Muscle layer of colon (tissue), 2 donors: ENCODE measurements around the gene FHDC1.
A peak's percentile ranks its signal among the peaks of the same experiment; 100 is the strongest.

ENCODE experiments used
- H3K27ac ChIP-seq: one replicate; pipeline ENCODE4 v1.7.0; 2013; ENCODE audit warnings: low read depth, mild to moderate bottlenecking, low read length, moderate library complexity
- H3K27me3 ChIP-seq, 2 donors: one replicate each; pipeline ENCODE4 v1.7.0; 2013; ENCODE audit warnings: low read length in 2 of 2, mild to moderate bottlenecking in 2 of 2; ENCODE audit not compliant: insufficient read depth in 2 of 2, control insufficient read depth in 1 of 2
- H3K36me3 ChIP-seq: one replicate; pipeline ENCODE4 v1.7.0; 2013; ENCODE audit warnings: mild to moderate bottlenecking, low read length; ENCODE audit not compliant: insufficient read depth
- H3K4me1 ChIP-seq: one replicate; pipeline ENCODE4 v1.7.0; 2013; ENCODE audit warnings: mild to moderate bottlenecking, low read length; ENCODE audit not compliant: insufficient read depth
- H3K4me3 ChIP-seq, 2 donors: one replicate each; pipeline ENCODE4 v1.7.0; 2013; ENCODE audit warnings: low read length in 2 of 2, low read depth in 1 of 2, mild to moderate bottlenecking in 1 of 2, moderate library complexity in 1 of 2
- H3K9ac ChIP-seq: one replicate; pipeline ENCODE4 v1.7.0; 2013; ENCODE audit warnings: low read length
- H3K9me3 ChIP-seq: one replicate; pipeline ENCODE4 v1.7.0; 2013; ENCODE audit warnings: mild to moderate bottlenecking, low read length
- donor health status: abdominal sarcoma.
- donor health status: Adenocarcinoma of cecum.

Gene FHDC1

DNA sequence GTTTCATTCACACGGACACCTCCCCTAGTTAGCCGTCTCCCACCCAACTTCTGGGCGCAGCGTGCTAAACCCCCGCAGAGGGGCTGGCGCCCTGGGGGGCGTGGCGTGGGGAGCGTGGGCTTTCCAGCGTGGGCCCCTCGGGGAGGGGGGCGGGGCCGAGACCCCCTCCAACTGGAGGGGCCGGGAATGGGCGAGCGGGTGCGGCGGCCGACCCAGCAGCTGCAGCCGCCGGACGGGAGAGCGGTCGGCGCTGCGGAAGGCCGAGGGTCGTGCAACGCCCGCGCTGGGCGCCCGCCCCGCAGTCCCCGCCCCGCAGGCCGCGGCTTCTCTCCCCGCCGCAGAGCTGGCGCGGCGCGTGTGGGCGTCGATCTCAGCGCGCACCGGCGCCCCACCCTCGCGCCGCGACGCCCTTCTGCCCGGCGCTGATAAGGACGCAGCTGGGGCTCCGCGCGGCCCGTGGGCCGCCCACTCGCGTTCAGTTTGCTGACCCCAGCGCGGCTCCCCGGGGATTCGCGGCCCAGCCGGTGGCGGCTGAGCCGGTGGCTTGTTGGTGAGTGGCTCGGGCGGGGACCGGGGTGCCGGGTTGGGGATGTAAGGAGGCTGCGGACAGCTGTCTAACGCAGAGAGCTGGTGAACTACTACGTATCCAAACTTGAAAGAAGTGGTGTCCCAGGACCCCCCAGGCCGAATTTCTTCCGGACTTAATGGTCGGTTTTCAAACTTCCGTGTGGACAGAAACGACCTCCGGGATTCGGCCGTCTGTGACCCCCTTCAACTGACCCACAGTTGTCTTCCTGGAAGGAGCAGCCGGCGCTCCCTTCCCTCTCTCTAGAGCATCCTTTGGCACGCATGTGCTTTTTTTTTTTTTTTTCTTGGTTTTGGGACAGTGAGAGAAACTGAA lies 1.5 kb downstream of the FHDC1 start:
- Histone ChIP-seq H3K9me3 (no peaks in the 10 kb centered on the region), H3K36me3 (no peaks in the 10 kb centered on the region), H3K27me3 (peaks cover 10 to 38% of the 10 kb centered on the region in 2 donors), H3K9ac (no peak overlapping the region), H3K4me3 (peak overlapping the region; percentile 73 to 74), H3K27ac (no peak overlapping the region), H3K4me1 (peaks cover 8% of the 10 kb centered on the region)

DNA sequence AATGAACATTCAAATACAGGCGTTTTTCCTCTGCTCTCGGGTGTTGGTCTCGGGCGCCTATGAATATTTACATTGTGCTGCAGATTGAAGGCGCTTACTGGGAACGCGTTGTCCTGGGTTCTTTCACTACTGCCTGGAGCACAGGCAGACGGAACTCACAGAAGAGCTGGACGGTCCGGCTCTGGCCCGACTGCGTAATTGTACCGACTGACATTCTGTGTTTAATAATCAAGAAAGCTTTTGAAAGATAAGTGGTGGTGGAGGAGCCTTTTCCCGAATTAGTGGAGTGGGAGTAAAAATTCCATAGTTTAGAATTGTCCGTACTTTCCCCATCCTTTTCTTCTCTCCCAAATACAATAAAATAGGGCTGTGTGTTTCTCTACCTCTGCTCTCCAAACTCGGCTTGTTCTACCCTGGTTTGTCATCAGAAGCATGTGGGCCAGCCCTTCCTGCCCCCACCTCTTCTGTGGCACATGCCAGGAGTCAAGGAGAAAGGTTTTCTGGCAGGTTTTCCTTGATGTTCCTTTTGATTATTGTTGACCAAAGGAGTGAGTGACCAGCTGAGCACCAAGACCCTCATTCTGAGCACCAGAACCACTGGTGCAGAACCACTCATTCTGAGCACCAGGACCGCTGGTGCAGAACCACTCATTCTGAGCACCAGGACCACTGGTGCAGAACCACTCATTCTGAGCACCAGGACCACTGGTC lies 2.3 kb downstream of the FHDC1 start:
- H3K9ac ChIP-seq, result no peak overlapping the region
- no peaks in the 10 kb centered on the region for H3K9me3 ChIP-seq
- H3K27me3 ChIP-seq, result peaks cover 10 to 38% of the 10 kb centered on the region in 2 donors
- no peak overlapping the region for H3K27ac ChIP-seq
- no peaks in the 10 kb centered on the region for H3K36me3 ChIP-seq
- H3K4me1 ChIP-seq, result peaks cover 8% of the 10 kb centered on the region
- H3K4me3 ChIP-seq, result peak overlapping the region; percentile 73 to 74

DNA sequence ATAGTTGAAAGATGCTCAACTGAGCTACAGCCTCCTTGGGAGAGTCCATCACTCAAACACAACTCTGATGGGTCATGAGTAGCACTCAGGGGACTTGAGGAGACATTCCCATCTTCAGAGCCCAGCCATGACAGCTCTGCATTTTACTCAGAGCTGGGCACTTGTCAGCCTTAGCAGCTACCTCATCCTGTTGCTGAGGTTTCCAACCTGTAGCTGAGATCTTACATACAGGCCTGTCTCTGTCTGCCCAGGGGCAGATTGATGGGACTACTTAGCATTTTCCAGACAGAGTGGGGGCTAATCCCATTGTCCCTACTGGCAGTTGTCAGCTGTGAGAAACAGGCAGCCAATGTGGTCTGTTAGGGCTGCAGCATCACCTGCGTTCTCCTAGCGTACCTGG lies 3.5 kb downstream of the FHDC1 start:
- Histone ChIP-seq H3K9ac (no peak overlapping the region), H3K36me3 (no peaks in the 10 kb centered on the region), H3K27ac (no peak overlapping the region), H3K9me3 (no peaks in the 10 kb centered on the region), H3K4me1 (peaks cover 8% of the 10 kb centered on the region), H3K4me3 (no peak overlapping the region), H3K27me3 (peaks cover 10 to 38% of the 10 kb centered on the region in 2 donors)

- no peaks in the 10 kb centered on the region for H3K9me3 ChIP-seq
- peaks cover 10 to 36% of the 10 kb centered on the region in 2 donors for H3K27me3 ChIP-seq
- no peak overlapping the region for H3K9ac ChIP-seq
- no peaks in the 10 kb centered on the region for H3K36me3 ChIP-seq
- H3K4me1 ChIP-seq, result peaks cover 7% of the 10 kb centered on the region
- H3K27ac ChIP-seq, result no peak overlapping the region
- no peak overlapping the region for H3K4me3 ChIP-seq
Observed at GRCh38 chr4:152940461-152940860, 4.3 kb downstream of the FHDC1 start.

DNA sequence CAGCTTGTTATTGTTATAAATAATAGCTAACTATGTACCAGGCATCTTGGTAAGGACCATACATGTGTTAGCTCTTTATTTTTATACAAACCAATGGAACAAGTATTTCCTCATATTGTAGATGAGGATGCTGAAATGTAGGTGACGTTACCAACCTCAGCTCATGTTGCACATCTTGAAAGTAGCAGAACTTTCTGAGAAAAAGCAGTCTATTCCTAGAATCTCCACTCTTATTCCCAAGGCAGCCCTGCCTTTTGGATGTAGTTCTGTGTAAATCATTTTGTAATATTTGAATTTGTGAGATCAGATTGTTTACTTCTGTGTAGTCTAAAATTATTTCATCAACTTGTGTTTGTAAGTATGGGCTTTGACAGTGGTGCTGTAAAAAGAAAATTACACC lies 5.3 kb downstream of the FHDC1 start:
- Histone ChIP-seq H3K36me3 (no peaks in the 10 kb centered on the region), H3K27me3 (peaks cover 10 to 30% of the 10 kb centered on the region in 2 donors), H3K9me3 (no peaks in the 10 kb centered on the region), H3K27ac (no peak overlapping the region), H3K9ac (no peak overlapping the region), H3K4me3 (no peak overlapping the region), H3K4me1 (peaks cover 4% of the 10 kb centered on the region)

GRCh38 chr4:152942346-152942745 lies 6.2 kb downstream of the FHDC1 start:
- H3K9ac ChIP-seq, result no peak overlapping the region
- peaks cover 10 to 21% of the 10 kb centered on the region in 2 donors for H3K27me3 ChIP-seq
- H3K27ac ChIP-seq, result no peak overlapping the region
- H3K4me3 ChIP-seq, result no peak overlapping the region
- H3K36me3 ChIP-seq, result no peaks in the 10 kb centered on the region
- H3K9me3 ChIP-seq, result no peaks in the 10 kb centered on the region
- peaks cover 4% of the 10 kb centered on the region for H3K4me1 ChIP-seq

DNA sequence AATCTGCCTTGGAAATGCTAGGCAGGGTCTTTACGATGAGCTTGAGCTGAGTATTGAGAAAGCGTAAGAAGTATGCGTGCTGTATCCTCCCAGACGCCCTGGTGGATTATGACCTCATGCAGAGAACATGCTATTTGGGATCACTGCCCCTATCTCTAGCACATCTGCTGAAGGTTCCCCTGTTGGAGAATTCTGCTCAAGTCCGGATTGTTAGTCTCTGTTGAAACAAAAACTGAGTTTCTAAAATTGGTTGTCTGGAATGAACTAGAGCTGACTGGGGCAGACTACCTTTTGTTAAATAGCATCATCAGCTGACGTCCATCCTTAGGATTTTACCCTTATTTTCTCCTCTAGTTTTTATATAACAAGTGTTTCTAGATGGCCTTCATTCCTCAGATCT lies 7.5 kb downstream of the FHDC1 start:
- no peaks in the 10 kb centered on the region for H3K36me3 ChIP-seq
- H3K4me3 ChIP-seq, result no peak overlapping the region
- H3K27me3 ChIP-seq, result peaks cover 6 to 14% of the 10 kb centered on the region in 2 donors
- H3K9me3 ChIP-seq, result no peaks in the 10 kb centered on the region
- H3K27ac ChIP-seq, result no peak overlapping the region
- H3K9ac ChIP-seq, result no peak overlapping the region
- H3K4me1 ChIP-seq, result no peaks in the 10 kb centered on the region

- Histone ChIP-seq H3K9ac (no peak overlapping the region), H3K4me3 (no peak overlapping the region), H3K4me1 (no peaks in the 10 kb centered on the region), H3K36me3 (no peaks in the 10 kb centered on the region), H3K27ac (no peak overlapping the region), H3K9me3 (no peaks in the 10 kb centered on the region), H3K27me3 (peaks cover 0 to 3% of the 10 kb centered on the region in 2 donors)
Observed at GRCh38 chr4:152944666-152945320, 8.7 kb downstream of the FHDC1 start.

DNA sequence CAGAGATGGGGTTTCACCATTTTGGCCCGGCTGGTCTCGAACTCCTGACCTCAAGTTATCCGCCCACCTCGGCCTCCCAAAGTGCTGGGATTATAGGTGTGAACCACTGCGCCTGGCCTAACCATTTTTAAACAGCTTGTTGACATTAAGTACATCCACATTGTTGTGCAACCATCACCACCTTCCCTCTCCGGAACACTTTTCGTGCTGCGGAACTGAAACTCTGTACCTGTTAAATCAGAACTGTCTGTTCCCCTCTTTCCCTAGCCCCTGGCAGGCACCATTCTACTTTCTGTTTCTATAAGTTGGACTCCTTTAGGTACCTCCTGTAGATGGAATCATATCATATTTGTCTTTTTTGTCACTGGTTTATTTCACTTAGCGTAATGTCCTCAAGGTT lies 9.5 kb downstream of the FHDC1 start:
- H3K9ac ChIP-seq, result no peak overlapping the region
- no peaks in the 10 kb centered on the region for H3K36me3 ChIP-seq
- H3K27me3 ChIP-seq, result no peaks in the 10 kb centered on the region
- no peaks in the 10 kb centered on the region for H3K4me1 ChIP-seq
- no peaks in the 10 kb centered on the region for H3K9me3 ChIP-seq
- no peak overlapping the region for H3K27ac ChIP-seq
- no peak overlapping the region for H3K4me3 ChIP-seq

- Histone ChIP-seq H3K27ac (no peak overlapping the region), H3K9me3 (no peaks in the 10 kb centered on the region)
Observed at GRCh38 chr4:152946446-152946845, 10.3 kb downstream of the FHDC1 start.

GRCh38 chr4:152947311-152947710 lies 11.2 kb downstream of the FHDC1 start:
- H3K4me1 ChIP-seq, result no peaks in the 10 kb centered on the region
- H3K9ac ChIP-seq, result no peak overlapping the region
- no peaks in the 10 kb centered on the region for H3K27me3 ChIP-seq
- H3K36me3 ChIP-seq, result no peaks in the 10 kb centered on the region
- H3K4me3 ChIP-seq, result no peak overlapping the region
- no peaks in the 10 kb centered on the region for H3K9me3 ChIP-seq
- H3K27ac ChIP-seq, result no peak overlapping the region

More at GRCh38 chr4:152946446-152946845, 10.3 kb downstream of the FHDC1 start:
- Histone ChIP-seq H3K4me3 (no peak overlapping the region), H3K36me3 (no peaks in the 10 kb centered on the region), H3K4me1 (no peaks in the 10 kb centered on the region), H3K27me3 (no peaks in the 10 kb centered on the region), H3K9ac (no peak overlapping the region)
